Measurements from ENCODE around the gene DCBLD1.

Gene DCBLD1

GRCh38 chr6:117472667-117473066 is 9.8 kb upstream of the DCBLD1 start:
- DNase-seq (ENCODE audit: low spot score), result no peak

DNA sequence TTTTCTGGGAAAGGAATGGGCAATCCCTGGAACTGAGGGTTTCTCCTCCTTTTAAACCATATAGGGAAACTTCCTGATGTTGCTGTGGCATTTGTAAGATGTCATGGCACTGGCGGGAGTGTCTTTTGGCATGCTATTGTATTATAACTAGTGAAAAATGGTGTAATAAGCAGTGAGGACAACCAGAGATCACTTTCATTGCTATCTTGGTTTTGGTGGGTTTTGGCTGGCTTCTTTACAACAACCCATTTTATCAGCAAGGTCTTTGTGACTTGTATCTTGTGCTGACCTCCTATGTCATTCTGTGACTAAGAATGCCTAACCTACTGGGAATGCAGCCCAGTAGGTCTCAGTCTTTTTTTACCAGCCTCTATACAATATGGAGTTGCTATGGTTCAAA is 9.1 kb upstream of the DCBLD1 start:
- DNase-seq (ENCODE audit: low spot score), result no peak

GRCh38 chr6:117477988-117478852 is 4.3 kb upstream of the DCBLD1 start:
- DNase-seq (ENCODE audit: low spot score), result peak; percentile 20

- DNase-seq (ENCODE audit: low spot score), result no peak
Observed at GRCh38 chr6:117478853-117479231, 3.6 kb upstream of the DCBLD1 start.

DNA sequence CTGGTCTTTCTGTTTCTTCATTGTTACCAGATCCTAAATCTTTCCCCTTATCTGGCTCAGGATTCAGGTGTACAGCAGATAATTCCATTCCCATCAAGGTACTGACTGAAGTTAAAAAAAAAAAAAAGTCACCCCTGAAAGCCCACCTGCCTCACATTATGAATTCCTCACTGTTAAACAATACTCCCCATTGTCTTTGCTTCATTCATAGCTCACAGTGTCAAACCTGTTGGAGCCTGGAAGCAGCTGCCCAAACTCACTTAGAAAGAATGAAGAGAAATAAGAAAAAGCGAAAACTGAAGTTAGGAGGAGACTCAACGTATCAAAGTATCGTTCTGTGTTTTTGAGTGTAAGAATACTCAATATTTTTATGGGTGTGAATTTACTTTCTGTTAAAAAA is 1.8 kb upstream of the DCBLD1 start:
- no peak for DNase-seq (ENCODE audit: low spot score)

DNA sequence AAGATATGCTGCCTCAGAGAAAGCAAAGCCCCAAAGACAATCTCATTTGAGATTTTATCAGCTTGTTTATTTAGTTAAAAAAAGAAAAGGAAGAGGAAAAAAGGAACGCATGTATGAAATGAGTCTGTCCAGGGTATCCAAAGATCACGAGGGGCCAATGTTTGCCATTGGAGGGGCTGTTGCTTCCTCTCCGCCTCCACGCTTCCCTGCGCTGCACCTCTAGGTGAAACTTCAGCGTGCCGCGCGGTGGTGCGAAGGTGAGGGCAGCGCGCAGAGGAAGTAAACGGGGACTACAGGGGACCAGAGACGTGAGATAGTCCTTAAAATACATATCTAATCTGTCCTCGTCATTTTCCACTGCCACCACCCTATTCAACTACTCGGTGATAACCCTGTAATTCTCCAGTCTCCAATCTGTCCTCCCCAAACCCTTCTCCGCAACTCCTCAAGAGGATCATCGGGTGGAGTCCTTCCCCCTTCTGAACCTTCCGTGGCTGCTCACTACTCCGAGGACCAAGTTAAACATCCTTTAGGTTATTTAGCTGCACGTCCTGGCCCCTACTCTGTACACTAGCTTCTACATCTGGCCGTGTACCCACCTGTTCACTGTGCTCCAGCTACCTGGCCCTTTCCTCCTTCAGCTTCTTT is 1.1 kb upstream of the DCBLD1 start:
- no peak for DNase-seq (ENCODE audit: low spot score)

- DNase-seq (ENCODE audit: low spot score), result no peak
Observed at GRCh38 chr6:117481926-117482239, 591 bp upstream of the DCBLD1 start.

DNA sequence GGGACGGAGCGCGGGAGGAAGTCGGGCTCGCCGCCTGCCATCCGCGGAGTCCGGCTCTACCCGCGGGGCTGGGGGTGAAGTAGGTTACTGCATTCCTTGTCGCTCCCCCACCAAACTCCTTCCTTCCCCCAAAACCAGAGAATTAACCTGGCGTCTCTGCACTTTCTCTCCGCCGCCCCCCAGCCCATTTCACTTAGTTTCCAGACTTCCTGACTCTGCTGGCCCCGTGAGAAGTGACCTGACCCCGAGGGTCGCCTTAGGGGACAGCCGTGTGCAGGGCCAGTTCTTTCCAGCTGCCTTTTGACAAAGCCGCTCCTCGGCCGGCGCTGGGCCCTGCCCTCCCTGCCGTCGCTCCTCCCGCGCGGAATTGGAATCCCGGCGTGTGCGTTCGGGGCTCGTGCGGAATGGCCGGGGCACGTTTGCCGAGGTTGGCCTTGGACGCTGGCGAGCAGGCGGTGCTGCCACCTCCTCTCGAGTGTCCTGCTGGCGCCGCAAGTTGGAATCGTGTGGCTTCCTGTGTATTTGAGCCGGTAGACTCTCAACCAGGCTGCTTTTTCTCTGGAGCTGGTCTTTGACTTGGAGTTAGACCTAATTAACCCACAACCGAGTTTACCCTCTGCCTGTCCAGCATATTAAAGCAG is 650 bp downstream of the DCBLD1 start:
- DNase-seq (ENCODE audit: low spot score), result no peak

DNA sequence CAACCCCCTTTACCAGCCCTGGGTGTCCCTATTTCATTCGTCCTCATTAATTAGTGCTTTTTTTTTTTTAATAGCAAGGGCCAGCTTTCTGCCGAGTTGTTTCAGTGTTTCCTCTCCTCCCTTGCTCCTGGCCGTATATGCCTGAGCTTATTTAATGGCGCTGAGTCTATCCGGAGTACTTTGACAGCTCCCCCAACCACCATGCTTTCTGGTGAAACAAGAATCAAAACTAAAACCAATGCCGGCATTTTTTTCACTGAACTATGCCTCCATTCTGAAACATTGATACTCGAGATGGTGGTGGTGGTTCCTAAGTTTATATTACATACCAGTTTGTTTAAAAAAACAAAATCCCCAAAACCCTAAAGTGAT is 1.2 kb downstream of the DCBLD1 start:
- peak; percentile 7 for DNase-seq (ENCODE audit: low spot score)

GRCh38 chr6:117484052-117484646 is 1.7 kb downstream of the DCBLD1 start:
- no peak for DNase-seq (ENCODE audit: low spot score)

DNA sequence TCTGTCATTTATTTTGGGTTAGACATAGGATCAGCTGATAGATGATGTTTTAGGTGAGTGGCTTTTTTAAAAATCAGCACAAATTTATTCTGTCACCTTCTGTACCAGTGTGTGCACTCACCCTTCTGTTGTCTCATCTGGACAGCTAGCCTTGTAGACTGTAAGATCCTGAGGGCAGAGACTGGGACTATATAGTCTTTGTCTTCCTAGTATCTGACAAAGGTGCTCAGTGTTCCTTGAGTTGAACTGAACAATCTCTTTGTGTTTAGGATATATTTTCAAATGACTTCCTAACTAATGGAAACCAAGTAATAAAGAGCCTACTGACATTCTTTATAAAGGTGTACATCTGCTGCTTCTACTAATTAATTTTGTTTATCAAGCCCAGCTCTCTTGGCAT is 3.0 kb downstream of the DCBLD1 start:
- DNase-seq (ENCODE audit: low spot score), result no peak

DNA sequence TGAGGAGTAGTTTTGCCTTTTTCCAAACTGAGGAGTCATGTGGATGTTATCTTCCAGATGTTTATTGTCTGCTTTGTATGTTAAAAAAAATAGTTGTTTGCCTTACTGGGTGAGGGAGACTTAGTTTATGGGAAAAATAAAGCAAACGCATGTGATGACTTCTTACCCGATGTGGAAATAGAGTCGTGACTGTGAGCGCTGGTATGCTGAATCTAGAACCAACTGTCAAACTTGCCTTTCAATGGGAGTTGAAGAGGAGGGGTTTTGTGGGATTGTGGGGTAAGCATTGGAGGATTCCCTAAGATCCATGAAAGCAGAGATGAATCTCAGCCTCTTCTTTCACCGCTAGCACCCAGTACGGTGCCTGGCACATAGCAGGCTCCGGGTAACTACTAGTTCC is 5.3 kb downstream of the DCBLD1 start:
- no peak for DNase-seq (ENCODE audit: low spot score)

DNA sequence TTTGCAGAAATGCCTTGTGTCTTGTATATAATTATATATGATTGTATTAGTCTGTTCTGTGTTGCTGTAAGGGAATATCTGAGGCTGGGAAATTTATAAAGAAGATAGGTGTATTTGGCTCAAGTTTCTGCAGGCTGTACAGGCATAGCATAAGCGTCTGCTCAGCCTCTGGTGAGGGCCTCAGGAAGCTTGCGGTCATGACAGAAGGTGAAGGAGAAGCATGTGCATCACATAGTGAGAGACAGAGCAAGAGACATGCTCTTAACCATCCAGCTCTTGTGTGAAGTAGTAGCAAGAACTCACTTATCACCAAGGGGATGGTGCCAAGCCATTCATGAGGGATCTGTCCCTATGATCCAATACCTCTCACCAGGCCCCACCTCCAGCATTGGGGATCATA is 6.5 kb downstream of the DCBLD1 start:
- DNase-seq (ENCODE audit: low spot score), result no peak

- no peak for DNase-seq (ENCODE audit: low spot score)
Observed at GRCh38 chr6:117491916-117492315, 9.4 kb downstream of the DCBLD1 start.

DNA sequence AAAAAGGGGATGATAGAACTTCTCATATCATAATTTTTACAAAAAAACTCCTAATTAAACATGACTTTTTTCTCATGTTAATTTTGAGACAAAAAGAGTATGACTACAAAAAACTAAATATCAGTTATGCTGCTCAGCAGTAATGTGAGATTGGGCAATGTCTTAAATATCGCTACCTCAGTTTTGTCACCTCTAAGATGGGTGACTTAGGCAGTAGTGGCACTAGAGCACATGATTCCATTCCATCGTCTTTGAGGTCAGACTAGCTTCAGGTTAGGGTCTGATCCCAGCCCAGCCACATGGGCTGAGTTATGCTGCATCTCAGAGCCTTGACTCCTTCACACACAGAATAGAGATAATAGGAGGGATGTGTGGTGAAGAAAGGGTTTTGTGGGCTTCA is 11.0 kb downstream of the DCBLD1 start:
- no peak for DNase-seq (ENCODE audit: low spot score)

DNA sequence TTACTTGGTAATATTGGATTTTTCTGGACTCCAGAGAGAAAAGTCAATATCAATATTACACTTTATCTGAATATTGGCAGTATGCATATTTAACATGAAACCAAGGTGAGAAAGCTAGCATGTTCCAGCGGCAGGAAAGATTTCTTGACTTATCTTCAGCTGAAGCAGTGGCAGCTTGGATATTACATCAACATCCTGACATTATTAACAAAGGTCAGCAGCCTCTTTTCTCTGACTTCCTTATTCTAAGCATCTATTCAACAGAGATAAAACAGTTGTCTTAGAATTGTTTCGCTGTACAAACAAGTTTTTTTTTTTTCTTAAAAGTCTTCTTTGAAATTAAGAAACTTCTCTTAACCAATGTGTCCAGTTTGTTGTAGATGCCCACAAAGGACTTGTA is 11.8 kb downstream of the DCBLD1 start:
- DNase-seq (ENCODE audit: low spot score), result no peak

DNA sequence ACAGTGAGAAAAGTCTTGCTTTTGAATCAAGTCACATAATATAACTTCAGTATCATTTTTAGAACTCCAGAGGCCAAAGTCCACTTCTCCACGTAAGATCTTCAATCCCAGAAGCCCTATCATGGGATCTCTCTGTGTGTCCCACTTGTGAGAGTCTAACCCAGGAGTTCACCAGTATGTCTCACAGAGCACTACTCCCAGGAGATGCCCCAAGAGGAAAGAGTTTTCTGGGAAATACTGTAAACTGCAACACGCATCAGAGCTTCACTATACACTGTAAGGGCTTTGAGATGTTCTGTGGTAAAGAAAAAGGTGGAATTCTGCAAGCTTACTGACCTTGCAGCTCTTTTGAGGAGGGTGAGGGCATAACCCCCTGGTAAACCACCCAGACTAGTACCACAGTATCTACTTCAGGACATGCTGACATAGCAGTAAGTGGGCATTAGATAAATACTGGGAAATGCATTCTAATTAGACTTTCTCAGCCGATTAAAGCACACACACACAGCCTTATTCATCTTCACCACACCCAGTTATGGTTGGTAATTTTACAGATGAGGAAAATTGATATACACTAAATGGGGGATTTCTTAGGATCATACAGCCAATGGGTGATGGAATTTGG is 12.3 kb downstream of the DCBLD1 start:
- DNase-seq (ENCODE audit: low spot score), result no peak

GRCh38 chr6:117495425-117495824 is 13.0 kb downstream of the DCBLD1 start:
- no peak for DNase-seq (ENCODE audit: low spot score)

DNA sequence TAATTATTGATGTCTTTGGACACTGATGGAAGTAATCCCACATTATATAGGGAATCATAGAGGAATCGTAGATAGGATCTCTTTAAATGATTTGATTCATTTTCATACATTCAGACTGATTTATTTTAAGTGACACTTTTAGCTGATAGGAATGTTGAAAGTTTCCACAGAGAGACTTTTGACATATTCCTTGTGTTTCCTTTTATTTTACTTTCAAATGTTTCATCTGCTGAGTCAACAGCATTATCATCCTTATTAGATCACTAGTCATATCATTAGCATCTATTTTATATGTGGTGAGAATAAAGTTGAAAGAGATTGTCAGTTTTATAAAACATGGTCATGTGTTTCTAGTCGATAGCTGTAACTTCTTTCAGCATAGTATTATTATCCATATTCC is 13.4 kb downstream of the DCBLD1 start:
- no peak for DNase-seq (ENCODE audit: low spot score)

- DNase-seq (ENCODE audit: low spot score), result no peak
Observed at GRCh38 chr6:117496383-117496990, 14.0 kb downstream of the DCBLD1 start.

- DNase-seq (ENCODE audit: low spot score), result no peak
Observed at GRCh38 chr6:117497237-117497636, 14.8 kb downstream of the DCBLD1 start.

DNA sequence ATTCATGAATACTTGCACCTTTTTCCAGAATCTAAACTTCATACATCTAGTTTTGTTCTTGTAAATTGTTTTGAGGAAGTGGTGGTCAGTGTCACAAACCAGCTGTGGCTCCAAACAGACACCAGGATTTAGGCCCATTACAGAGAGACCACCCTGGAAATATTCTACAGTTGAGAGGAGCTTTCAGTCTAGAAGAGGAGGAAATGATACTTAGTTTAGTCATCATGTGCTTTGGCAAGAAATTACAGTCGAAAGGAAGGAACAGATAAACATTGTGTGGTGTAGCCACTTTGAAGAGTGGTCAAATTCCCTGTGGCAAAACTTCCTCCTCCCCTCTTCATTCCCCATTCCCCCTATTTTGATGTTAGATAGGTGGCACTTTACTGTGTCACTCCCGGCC is 15.7 kb downstream of the DCBLD1 start:
- DNase-seq (ENCODE audit: low spot score), result no peak

Measured in CD4-positive, alpha-beta T cell treated with Interleukin-15 for 4 hours (primary cell).